AG08396 (cell line): Measurements from ENCODE around the gene SOX21.

Experiments used
- DNase-seq: peaks from one replicate; pipeline ENCODE4 v3.0.0; 2012; ENCODE audit warnings: low spot score, mixed read lengths

SOX21 gene

GRCh38 chr13:94709001-94709834, 3.1 kb downstream of the SOX21 start:
- no peak for DNase-seq

- no peak for DNase-seq
These were observed 4.1 kb downstream of the SOX21 start for GRCh38 chr13:94708031-94708859.

- no peak for DNase-seq
These were observed 4.8 kb downstream of the SOX21 start for GRCh38 chr13:94707400-94708021.

- DNase-seq, result no peak
These were observed 5.4 kb downstream of the SOX21 start for GRCh38 chr13:94706843-94707399.

- no peak for DNase-seq
These were observed 6.1 kb downstream of the SOX21 start for GRCh38 chr13:94706101-94706842.

- DNase-seq, result no peak
These were observed 7.0 kb downstream of the SOX21 start for GRCh38 chr13:94705081-94706030.

GRCh38 chr13:94704377-94705080, 7.8 kb downstream of the SOX21 start:
- DNase-seq, result no peak

GRCh38 chr13:94703721-94704314, 8.5 kb downstream of the SOX21 start:
- DNase-seq, result no peak

- no peak for DNase-seq
These were observed 9.1 kb downstream of the SOX21 start for GRCh38 chr13:94703271-94703670.

GRCh38 chr13:94702181-94703041, 9.9 kb downstream of the SOX21 start:
- no peak for DNase-seq

GRCh38 chr13:94701313-94702180, 10.8 kb downstream of the SOX21 start:
- no peak for DNase-seq

GRCh38 chr13:94700536-94700935, 11.8 kb downstream of the SOX21 start:
- DNase-seq, result no peak

- no peak for DNase-seq
These were observed 12.3 kb downstream of the SOX21 start for GRCh38 chr13:94700051-94700535.

GRCh38 chr13:94696171-94696570, 16.2 kb downstream of the SOX21 start:
- DNase-seq, result no peak

GRCh38 chr13:94692030-94692429, 20.3 kb downstream of the SOX21 start:
- DNase-seq, result no peak

- DNase-seq, result no peak
These were observed 28.9 kb downstream of the SOX21 start for GRCh38 chr13:94683409-94683808.

- DNase-seq, result no peak
These were observed 30.1 kb downstream of the SOX21 start for GRCh38 chr13:94682229-94682628.
